Prostate gland (tissue), 2 donors: ENCODE measurements around the gene CTDP1.

ENCODE experiments used
- CTCF ChIP-seq, 4 experiments: fragments of 200-600 bp in 2 of 4; fragments of 450-650 bp in 2 of 4; sonication (generic) in 2 of 4; IDR thresholded peaks; 1 replicate in 3 of 4; 2 replicates in 1 of 4; pipeline ENCODE4 v1.5.1; 2016 to 2019; ENCODE audit warnings: antibody characterized with exemption in 4 of 4, mild to moderate bottlenecking in 2 of 4, moderate library complexity in 2 of 4
- POLR2AphosphoS5 ChIP-seq: sonication (generic); formaldehyde crosslinking; IDR thresholded peaks from one replicate; pipeline ENCODE4 v1.6.1; 2017; ENCODE audit warnings: antibody characterized with exemption

GRCh38 chr18:79712206-79712857 lies 32.7 kb downstream of the CTDP1 start:
- no peak for TF ChIP-seq CTCF (IDR thresholded peaks at IDR 0.05)
- no peak for TF ChIP-seq POLR2AphosphoS5
